Spleen (tissue), 11 donors: ENCODE measurements around the gene MIEF1. TPM values are rescaled to one million over a fixed set of nuclear protein-coding genes. Genes with fewer than 3 reads are reported as not detected.

Experiments
- DNase-seq: peaks from one replicate; pipeline ENCODE4 v3.0.0-alpha.2; 2020
- H3K27ac ChIP-seq, 8 donors: fragments of 200-600 bp; sonication (generic) in 7 of 8; 1 replicate in 4 of 8; 2 replicates in 4 of 8; pipeline versions ENCODE4 v1.5.0 to v1.8.0; 2016 to 2021; ENCODE audit warnings: inconsistent platforms in 4 of 8, mild to moderate bottlenecking in 4 of 8, moderate library complexity in 1 of 8
- H3K27me3 ChIP-seq, 7 donors: fragments of 200-600 bp; sonication (generic) in 6 of 7; replicated peaks in 1 of 7; 1 replicate in 4 of 7; 2 replicates in 3 of 7; pipeline versions ENCODE4 v1.5.0 to v1.8.0; 2016 to 2021; ENCODE audit warnings: inconsistent platforms in 3 of 7, mild to moderate bottlenecking in 1 of 7
- H3K36me3 ChIP-seq, 6 donors: fragments of 200-600 bp; sonication (generic) in 5 of 6; 1 replicate in 4 of 6; 2 replicates in 2 of 6; pipeline versions ENCODE4 v1.5.0 to v1.8.0; 2016 to 2021; ENCODE audit warnings: inconsistent platforms in 2 of 6
- H3K4me1 ChIP-seq, 6 donors: fragments of 200-600 bp; sonication (generic) in 5 of 6; 1 replicate in 3 of 6; 2 replicates in 3 of 6; pipeline versions ENCODE4 v1.5.0 to v1.8.0; 2016 to 2021; ENCODE audit warnings: inconsistent platforms in 3 of 6
- H3K4me3 ChIP-seq, 8 donors: fragments of 200-600 bp; sonication (generic) in 7 of 8; 1 replicate in 4 of 8; 2 replicates in 4 of 8; pipeline versions ENCODE4 v1.5.0 to v1.8.0; 2016 to 2021; ENCODE audit warnings: inconsistent platforms in 4 of 8, mild to moderate bottlenecking in 4 of 8, moderate library complexity in 2 of 8
- H3K9me3 ChIP-seq, 8 donors: fragments of 200-600 bp; sonication (generic) in 7 of 8; 1 replicate in 4 of 8; 2 replicates in 4 of 8; pipeline versions ENCODE4 v1.5.0 to v1.8.0; 2016 to 2021; ENCODE audit warnings: inconsistent platforms in 4 of 8
- CTCF ChIP-seq, 11 experiments: fragments of 200-600 bp in 7 of 11; fragments of 450-650 bp in 4 of 11; sonication (generic) in 4 of 11; IDR thresholded peaks in 8 of 11; conservative IDR thresholded peaks in 3 of 11; 1 replicate in 7 of 11; 2 replicates in 4 of 11; pipeline versions ENCODE4 v1.4.0 to v1.8.0; 2016 to 2021; ENCODE audit warnings: antibody characterized with exemption in 11 of 11, inconsistent platforms in 4 of 11, mild to moderate bottlenecking in 1 of 11
- POLR2A ChIP-seq, 3 donors: fragments of 450-650 bp; IDR thresholded peaks; one replicate each; pipeline ENCODE4 v1.5.1; 2017; ENCODE audit warnings: antibody characterized with exemption in 3 of 3, mild to moderate bottlenecking in 1 of 3
- POLR2AphosphoS5 ChIP-seq, 3 donors: sonication (generic); formaldehyde crosslinking; IDR thresholded peaks; one replicate each; pipeline ENCODE4 v1.5.1; 2017; ENCODE audit warnings: antibody characterized with exemption in 3 of 3
- WGBS, 5 donors: extraction: QIAGEN DNeasy Blood & Tissue Kit in 3 of 5; methylation state at CpG; one replicate each; pipeline versions ENCODE4 v1.1.5 to v1.1.7; 2013 to 2018; 5-methylcytosine and 5-hydroxymethylcytosine counted together
- intact Hi-C: fragments of 100-400 bp; cut with DNase I; formaldehyde crosslinking; loops from one replicate; pipeline ENCODE4 v1.15.0; 2023; ENCODE audit warnings: low total_unique reads
- polyA plus RNA-seq, 3 donors: library from polyadenylated mRNA; stranded (reverse); fragments of 200-250 nt; gene quantifications; one replicate each; pipeline ENCODE4 v1.2.1, GENCODE V29; 2013
- total RNA-seq, 7 donors: library from RNA; depleted of rRNA in 3 of 7; stranded (reverse); fragments of >200 nt in 3 of 7; fragmentation: NEBNext Ultra II Directional in 4 of 7; extraction: Animal tissue kit (Norgen Biotek cat#: 25700) in 4 of 7; gene quantifications; one replicate each; pipeline versions ENCODE4 v1.1.0 to v1.2.1, GENCODE V29; 2016 to 2021
- donor health status: healthy with polysubstance abuse.
- donor health status: DM: no; HTN: no; CAD: no; lungs with moderate emphysema.
- donor health status: DM: no; HTN: no; CAD: no.
- donor health status: Bipolar disorder and iron deficiency.
- donor health status: healthy.
- donor health status: DM: no; HTN: no; CAD: no.
- donor health status: DM: yes; HTN: yes; CAD: no.

Gene MIEF1
- total and polyA plus RNA-seq, 10 donors, result 5.8 to 31.4 (median 25.9) TPM

GRCh38 chr22:39475902-39476301 is 26.2 kb upstream of the MIEF1 start:
- Histone ChIP-seq H3K9me3 (no peaks in the 10 kb centered on the region), H3K4me1 (peaks cover 19 to 47% (median 26%) of the 10 kb centered on the region in 6 donors), H3K4me3 (no peak overlapping the region), H3K27me3 (no peaks in the 10 kb centered on the region), H3K27ac (no peak overlapping the region), H3K36me3 (peaks cover 0 to 9% (median 0%) of the 10 kb centered on the region in 6 donors)
- WGBS, 5 donors, result 80 to 92% (median 88%) methylated on average over 3 of the region's 3 CpGs
- intact Hi-C loops, result no loop called here
- DNase-seq, result no peak
- TF ChIP-seq CTCF (IDR thresholded peaks at IDR 0.05 in 8 of 11, conservative IDR thresholded peaks at IDR 0.05 in 3 of 11) (no peak), POLR2AphosphoS5 (IDR thresholded peaks at IDR 0.05) (no peak), POLR2A (IDR thresholded peaks at IDR 0.05) (no peak)

DNA sequence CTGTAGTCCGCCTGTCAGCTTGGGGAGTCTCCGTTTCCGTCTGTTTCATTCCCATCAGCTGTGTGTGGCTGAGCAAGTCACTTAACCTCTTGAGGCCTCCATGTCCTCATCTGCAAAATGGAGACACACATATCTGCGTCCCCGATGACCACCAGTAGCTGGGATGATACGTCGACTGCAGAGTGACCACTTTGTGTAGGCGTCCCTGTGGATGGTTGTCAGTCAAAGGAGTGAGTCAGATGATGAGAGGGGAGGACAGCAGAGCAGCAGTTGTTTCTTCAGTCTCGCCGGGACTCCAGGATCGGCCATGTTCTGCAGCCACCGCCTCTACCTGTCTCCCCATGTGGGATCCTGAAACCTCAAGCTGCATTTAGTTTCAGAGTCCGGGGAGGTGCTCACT is 25.4 kb upstream of the MIEF1 start:
- peaks cover 0 to 9% (median 0%) of the 10 kb centered on the region in 6 donors for H3K36me3 ChIP-seq
- 84 to 98% (median 87%) methylated on average over 10 to 13 of the region's 13 CpGs for WGBS, 5 donors
- TF ChIP-seq POLR2A (IDR thresholded peaks at IDR 0.05) (no peak), CTCF (IDR thresholded peaks at IDR 0.05 in 8 of 11, conservative IDR thresholded peaks at IDR 0.05 in 3 of 11) (no peak), POLR2AphosphoS5 (IDR thresholded peaks at IDR 0.05) (no peak)
- H3K4me3 ChIP-seq, result no peak overlapping the region
- intact Hi-C loops, result no loop called here
- H3K9me3 ChIP-seq, result no peaks in the 10 kb centered on the region
- H3K27me3 ChIP-seq, result no peaks in the 10 kb centered on the region
- H3K4me1 ChIP-seq, result peaks cover 12 to 39% (median 18%) of the 10 kb centered on the region in 6 donors
- no peak overlapping the region for H3K27ac ChIP-seq
- no peak for DNase-seq

- H3K27ac ChIP-seq, result no peak overlapping the region
- TF ChIP-seq CTCF (IDR thresholded peaks at IDR 0.05 in 8 of 11, conservative IDR thresholded peaks at IDR 0.05 in 3 of 11) (no peak), POLR2AphosphoS5 (IDR thresholded peaks at IDR 0.05) (no peak), POLR2A (IDR thresholded peaks at IDR 0.05) (no peak)
- peaks cover 3 to 31% (median 10%) of the 10 kb centered on the region in 6 donors for H3K4me1 ChIP-seq
- no peak for DNase-seq
- no peak overlapping the region for H3K4me3 ChIP-seq
- H3K36me3 ChIP-seq, result peaks cover 0 to 9% (median 0%) of the 10 kb centered on the region in 6 donors
- H3K27me3 ChIP-seq, result no peaks in the 10 kb centered on the region
- intact Hi-C loops, result no loop called here
- WGBS, 5 donors, result 92 to 97% (median 93%) methylated on average over 9 of the region's 9 CpGs
- no peaks in the 10 kb centered on the region for H3K9me3 ChIP-seq
Observed at GRCh38 chr22:39477542-39477941, 24.5 kb upstream of the MIEF1 start.

DNA sequence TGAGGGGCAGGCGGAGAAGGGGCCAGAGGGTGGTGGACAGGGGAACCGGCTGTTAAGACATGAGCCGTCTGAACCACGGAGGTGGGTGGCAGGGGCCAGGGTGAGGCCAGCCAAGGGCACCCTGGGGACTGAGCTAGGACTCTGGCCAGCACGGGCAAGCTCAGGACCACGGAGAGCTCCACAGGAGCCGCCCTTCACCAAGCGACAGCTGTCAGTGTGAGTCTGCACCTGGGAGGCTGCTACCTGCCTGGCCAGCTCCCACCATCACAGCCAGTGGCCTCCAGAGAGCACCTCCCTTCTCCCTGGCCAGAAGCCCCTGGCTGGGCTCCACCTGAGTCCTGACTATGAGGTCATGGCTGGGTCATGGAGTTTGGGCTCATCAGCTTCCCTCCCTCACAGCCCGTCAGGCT is 23.6 kb upstream of the MIEF1 start:
- intact Hi-C loops, result no loop called here
- H3K9me3 ChIP-seq, result no peaks in the 10 kb centered on the region
- H3K27ac ChIP-seq, result no peak overlapping the region
- 80 to 91% (median 83%) methylated on average over 6 to 9 of the region's 9 CpGs for WGBS, 5 donors
- no peaks in the 10 kb centered on the region for H3K27me3 ChIP-seq
- no peak for DNase-seq
- TF ChIP-seq POLR2AphosphoS5 (IDR thresholded peaks at IDR 0.05) (no peak), POLR2A (IDR thresholded peaks at IDR 0.05) (no peak), CTCF (IDR thresholded peaks at IDR 0.05 in 8 of 11, conservative IDR thresholded peaks at IDR 0.05 in 3 of 11) (no peak)
- H3K4me3 ChIP-seq, result no peak overlapping the region
- peaks cover 0 to 21% (median under 1%) of the 10 kb centered on the region in 6 donors for H3K4me1 ChIP-seq
- peaks cover 0 to 9% (median 0%) of the 10 kb centered on the region in 6 donors for H3K36me3 ChIP-seq
